DND-41 (cell line): ENCODE measurements around the gene RAC2.
A peak's percentile ranks its signal among the peaks of the same experiment; 100 is the strongest.

Experiments
- ATAC-seq: fragments of 200-7000 bp; cut with Tn5 transposase; 3 replicates; pipeline ENCODE4 v1.9.1; 2021; ENCODE audit warnings: low read depth; ENCODE audit not compliant: insufficient read depth
- DNase-seq: peaks from one replicate; pipeline ENCODE4 v3.0.0-alpha.2; 2020
- H2AFZ ChIP-seq: 2 replicates; pipeline ENCODE4 v1.6.0; 2012; ENCODE audit warnings: low read depth, low read length
- H3K27ac ChIP-seq: 2 replicates; pipeline ENCODE4 v1.5.1; 2012; ENCODE audit warnings: low read length, inconsistent platforms
- H3K27me3 ChIP-seq: fragments of 200-600 bp; sonication (generic); 2 replicates; pipeline ENCODE4 v1.6.0; 2012; ENCODE audit warnings: low read length, mild to moderate bottlenecking, inconsistent platforms; ENCODE audit not compliant: insufficient read depth, poor library complexity
- H3K36me3 ChIP-seq: 2 replicates; pipeline ENCODE4 v1.5.1; 2012; ENCODE audit warnings: low read length, inconsistent platforms; ENCODE audit not compliant: insufficient read depth
- H3K4me1 ChIP-seq: 2 replicates; pipeline ENCODE4 v1.5.1; 2012; ENCODE audit warnings: mild to moderate bottlenecking, low read length; ENCODE audit not compliant: insufficient read depth
- H3K4me2 ChIP-seq: 2 replicates; pipeline ENCODE4 v1.6.0; 2012; ENCODE audit warnings: mild to moderate bottlenecking, moderate library complexity, low read length, inconsistent platforms; ENCODE audit not compliant: insufficient read depth
- H3K4me3 ChIP-seq, 2 experiments: fragments of 200-600 bp in 1 of 2; shearing (Covaris generic) in 1 of 2; 2 replicates each; pipeline ENCODE4 v1.5.1; 2012 to 2016; ENCODE audit warnings: inconsistent platforms in 2 of 2, low read length in 2 of 2, mild to moderate bottlenecking in 2 of 2, low read depth in 1 of 2, moderate library complexity in 1 of 2
- H3K79me2 ChIP-seq: 2 replicates; pipeline ENCODE4 v1.6.0; 2012; ENCODE audit warnings: low read length, inconsistent platforms; ENCODE audit not compliant: insufficient read depth
- H3K9ac ChIP-seq: 2 replicates; pipeline ENCODE4 v1.6.0; 2012; ENCODE audit warnings: low read depth, mild to moderate bottlenecking, inconsistent platforms, low read length, moderate library complexity
- H3K9me3 ChIP-seq: 2 replicates; pipeline ENCODE4 v1.5.1; 2012; ENCODE audit warnings: low read length, moderate library complexity, mild to moderate bottlenecking, inconsistent platforms; ENCODE audit not compliant: insufficient read depth, severe bottlenecking
- H4K20me1 ChIP-seq: 2 replicates; pipeline ENCODE4 v1.6.0; 2012; ENCODE audit warnings: low read length; ENCODE audit not compliant: insufficient read depth
- CTCF ChIP-seq: IDR thresholded peaks from 2 replicates; pipeline ENCODE4 v1.5.1; 2012; ENCODE audit warnings: borderline replicate concordance, low read length, moderate library complexity, mild to moderate bottlenecking; ENCODE audit not compliant: poor library complexity, severe bottlenecking; ENCODE audit errors: extremely low read depth
- EZH2 ChIP-seq: IDR thresholded peaks from 3 replicates; pipeline ENCODE4 v1.6.1; 2012; ENCODE audit warnings: borderline replicate concordance, low read depth, mild to moderate bottlenecking, moderate library complexity, low read length, inconsistent platforms; ENCODE audit not compliant: severe bottlenecking

RAC2 gene

GRCh38 chr22:37187891-37188761 is 55.9 kb downstream of the RAC2 start, which contains the start of gene C1QTNF6:
TSS of gene C1QTNF6 (minus strand) at chr22:37188247. CDS start at chr22:37188213, 34 bp downstream.
- Histone ChIP-seq H3K27ac (peak within 1 kb of the TSS; percentile 12; the same call in 1 of the 2 replicates), H3K27me3 (no peaks in the 10 kb centered on the region), H3K4me2 (peak within 1 kb of the TSS; percentile 32; the same call in 1 of the 2 replicates), H3K36me3 (no peaks in the 10 kb centered on the region), H3K4me1 (peaks cover 18% of the 10 kb centered on the region), H3K9me3 (no peaks in the 10 kb centered on the region), H3K9ac (peak within 1 kb of the TSS; percentile 19; the same call in 1 of the 2 replicates), H2AFZ (no peak within 1 kb of the TSS; the same call in 1 of the 2 replicates), H3K4me3 (no peak within 1 kb of the TSS), H3K79me2 (no peaks in the 10 kb centered on the region), H4K20me1 (no peaks in the 10 kb centered on the region)
- TF ChIP-seq EZH2 = no peak
- no peak for TF ChIP-seq CTCF
- DNase-seq (no peak), ATAC-seq (no peak)

GRCh38 chr22:37187552-37187890 is 56.5 kb downstream of the RAC2 start:
- no peaks in the 10 kb centered on the region for H4K20me1 ChIP-seq
- H3K9me3 ChIP-seq = no peaks in the 10 kb centered on the region
- H3K27ac ChIP-seq = no peak overlapping the region
- H3K4me1 ChIP-seq = peaks cover 18% of the 10 kb centered on the region
- H3K4me3 ChIP-seq = no peak overlapping the region
- no peak overlapping the region; the same call in 1 of the 2 replicates for H3K9ac ChIP-seq
- DNase-seq (no peak), ATAC-seq (no peak)
- H3K4me2 ChIP-seq = no peak overlapping the region
- TF ChIP-seq CTCF (no peak), EZH2 (no peak)
- H2AFZ ChIP-seq = no peak overlapping the region
- H3K36me3 ChIP-seq = no peaks in the 10 kb centered on the region
- no peaks in the 10 kb centered on the region for H3K27me3 ChIP-seq
- H3K79me2 ChIP-seq = no peaks in the 10 kb centered on the region

- Histone ChIP-seq H3K27ac (peak overlapping the region; percentile 12; the same call in 1 of the 2 replicates), H3K27me3 (no peaks in the 10 kb centered on the region), H4K20me1 (no peaks in the 10 kb centered on the region), H3K4me3 (no peak overlapping the region), H3K36me3 (no peaks in the 10 kb centered on the region), H3K4me2 (peak overlapping the region; percentile 32), H3K4me1 (peaks cover 18% of the 10 kb centered on the region), H3K79me2 (no peaks in the 10 kb centered on the region), H3K9me3 (no peaks in the 10 kb centered on the region), H3K9ac (peak overlapping the region; percentile 19), H2AFZ (no peak overlapping the region; the same call in 1 of the 2 replicates)
- no peak for DNase-seq
- TF ChIP-seq CTCF = no peak
- no peak for TF ChIP-seq EZH2
- ATAC-seq = 0 out of 3 replicates have a peak, but pooled peaks have one; percentile 11
Observed at GRCh38 chr22:37186997-37187522, 57.0 kb downstream of the RAC2 start.
